ENCODE measurements around the gene UHRF2. TPM values are rescaled to one million over a fixed set of nuclear protein-coding genes. Genes with fewer than 3 reads are reported as not detected.

Gene UHRF2
- total RNA-seq, 1 experiment from 2014 or later = 40.6 TPM

DNA sequence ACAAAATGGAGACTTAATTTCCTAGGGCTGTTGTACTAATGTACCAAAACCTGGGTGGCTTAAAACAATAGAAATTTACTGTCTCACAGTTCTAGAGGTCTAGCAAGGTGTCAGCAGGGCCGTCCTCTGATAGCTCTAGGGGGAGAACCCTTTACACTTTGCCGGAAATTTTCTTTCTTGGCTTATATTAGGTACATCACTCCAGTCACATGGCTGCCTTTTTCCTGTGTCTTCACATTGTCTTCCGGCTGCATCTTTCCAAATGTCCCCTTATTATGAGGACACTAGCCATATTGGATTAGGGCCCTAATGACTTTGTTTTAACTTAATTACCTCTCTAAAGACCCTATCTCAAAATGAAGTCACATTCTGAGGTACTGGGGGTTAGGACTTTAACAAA is 5.8 kb downstream of the UHRF2 start:
- no peaks in the 10 kb centered on the region; the same call in 1 of the 2 replicates for H4K20me1 ChIP-seq (ENCODE audit: insufficient read depth)
- POLR2A ChIA-PET = no interaction called here
- intact Hi-C loops (cut with micrococcal nuclease) = loop anchor here (10.0 kb wide), 1 partner anchor 336 kb away; the partner anchor contains the start of gene KDM4C

More for the DNA sequence above, 5.8 kb downstream of the UHRF2 start:
- ChIA-PET RAD21 (ENCODE audit: low non-redundant PET in 1 of 2, low total read pairs in 2 of 2, uncharacterized antibody in 2 of 2, unreplicated experiment in 2 of 2) (no interaction called here), CTCF (no interaction called here)
- no peak overlapping the region for H3K4me3 ChIP-seq (replicated peaks in 1 of 2; ENCODE audit: low read depth in 1 of 2, low read length in 2 of 2)
- H3K9me3 ChIP-seq (ENCODE audit: control insufficient read depth in 1 of 2, insufficient read depth in 1 of 2, low read depth in 1 of 2, low read length in 2 of 2) = no peaks in the 10 kb centered on the region
- no peak overlapping the region for H3K27ac ChIP-seq (ENCODE audit: low read depth, low read length)
- no peaks in the 10 kb centered on the region for H3K27me3 ChIP-seq (ENCODE audit: insufficient read depth, low read length)
- H3K4me2 ChIP-seq (ENCODE audit: low read length) = no peak overlapping the region
- H3K9me2 ChIP-seq (ENCODE audit: insufficient read depth) = no peaks in the 10 kb centered on the region
- no peak overlapping the region for H3K9ac ChIP-seq (ENCODE audit: low read length)
- no peak for DNase-seq (ENCODE audit: low read depth, low spot score)
- TF ChIP-seq CBX3 (IDR thresholded peaks at IDR 0.05; ENCODE audit: low read depth) (no peak), EZH2 (IDR thresholded peaks at IDR 0.05) (no peak), FOSL1 (IDR thresholded peaks at IDR 0.05; ENCODE audit: low read depth) (no peak), ATF3 (IDR thresholded peaks at IDR 0.05) (no peak), SRF (IDR thresholded peaks at IDR 0.05; ENCODE audit: low read depth) (no peak), YY1 (IDR thresholded peaks at IDR 0.05; ENCODE audit: extremely low read depth, insufficient replicate concordance, low read depth, low read length) (no peak), ELF1 (IDR thresholded peaks at IDR 0.05; ENCODE audit: borderline replicate concordance, low read depth) (no peak), EGR1 (IDR thresholded peaks at IDR 0.05; ENCODE audit: low read depth) (no peak), CTCF (IDR thresholded peaks at IDR 0.05 in 2 of 3, conservative IDR thresholded peaks at IDR 0.05 in 1 of 3; ENCODE audit: borderline replicate concordance in 1 of 3, insufficient read depth in 1 of 3, low read depth in 2 of 3, low read length in 2 of 3) (no peak), POLR2A (IDR thresholded peaks at IDR 0.05; ENCODE audit: borderline replicate concordance, extremely low read depth, insufficient read depth, insufficient read length) (no peak), SIN3A (IDR thresholded peaks at IDR 0.05; ENCODE audit: low read depth) (no peak), TCF7L2 (IDR thresholded peaks at IDR 0.05; ENCODE audit: borderline replicate concordance, extremely low read depth, insufficient read depth, insufficient read length) (no peak), CEBPB (IDR thresholded peaks at IDR 0.05; ENCODE audit: low read depth) (no peak), JUND (IDR thresholded peaks at IDR 0.05) (no peak), ZNF274 (IDR thresholded peaks at IDR 0.05; ENCODE audit: low read depth, low read length) (no peak)
- TF ChIP-seq, protein P1, sequence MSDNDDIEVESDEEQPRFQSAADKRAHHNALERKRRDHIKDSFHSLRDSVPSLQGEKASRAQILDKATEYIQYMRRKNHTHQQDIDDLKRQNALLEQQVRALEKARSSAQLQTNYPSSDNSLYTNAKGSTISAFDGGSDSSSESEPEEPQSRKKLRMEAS (IDR thresholded peaks at IDR 0.05) = no peak
- H3K79me2 ChIP-seq (ENCODE audit: insufficient read depth, low read length) = peaks cover 98% of the 10 kb centered on the region
- BruUV-seq (replicated peaks) = no TSS peak
- H2AFZ ChIP-seq (ENCODE audit: low read depth, low read length, poor library complexity, severe bottlenecking) = no peak overlapping the region
- peaks cover 4 to 12% of the 10 kb centered on the region in 2 experiments; a peak in 3 of 4 replicates for H3K4me1 ChIP-seq (ENCODE audit: control insufficient read depth in 1 of 2, insufficient read depth in 2 of 2, low read length in 2 of 2)
- no peaks in the 10 kb centered on the region for H3K36me3 ChIP-seq (ENCODE audit: control insufficient read depth in 1 of 2, insufficient read depth in 2 of 2, low read length in 2 of 2)
- no peak for ATAC-seq
